Hepatocyte (in vitro differentiated cells): ENCODE data around the gene BCAS1.

ENCODE experiments used
- CTCF ChIP-seq: fragments of 200-600 bp; sonication (generic); IDR thresholded peaks from 2 replicates; pipeline ENCODE4 v1.5.1; 2016; ENCODE audit warnings: antibody characterized with exemption, mild to moderate bottlenecking; ENCODE audit not compliant: poor library complexity
- EZH2 ChIP-seq: fragments of 200-600 bp; sonication (generic); IDR thresholded peaks from 2 replicates; pipeline ENCODE4 v1.6.1; 2016; ENCODE audit warnings: antibody characterized with exemption, mild to moderate bottlenecking, borderline replicate concordance
- EZH2phosphoT487 ChIP-seq: fragments of 200-600 bp; sonication (generic); IDR thresholded peaks from one replicate; pipeline ENCODE4 v1.6.1; 2018; ENCODE audit warnings: antibody characterized with exemption, mild to moderate bottlenecking, low read depth, moderate library complexity; ENCODE audit not compliant: unreplicated experiment, severe bottlenecking

- TF ChIP-seq EZH2, result no peak
- TF ChIP-seq CTCF, result no peak
- TF ChIP-seq EZH2phosphoT487, result no peak
Observed at GRCh38 chr20:53944796-53945195, 125.6 kb downstream of the BCAS1 start.
